GM23248 (cell line): ENCODE measurements around the gene RASGRF1. TPM values are rescaled to one million over a fixed set of nuclear protein-coding genes. Genes with fewer than 3 reads are reported as not detected.

Source experiments
- DNase-seq: peaks from one replicate; pipeline ENCODE4 v3.0.0-alpha.2; 2015
- H2AFZ ChIP-seq: fragments of 200-600 bp; sonication (generic); 2 replicates; pipeline ENCODE4 v1.6.1; 2016; ENCODE audit warnings: antibody characterized with exemption
- H3F3A ChIP-seq: fragments of 200-600 bp; sonication (generic); 2 replicates; pipeline ENCODE4 v1.6.1; 2016; ENCODE audit warnings: mild to moderate bottlenecking, antibody characterized with exemption, mixed run types; ENCODE audit not compliant: insufficient read depth
- H3K27ac ChIP-seq: fragments of 200-600 bp; sonication (generic); 2 replicates; pipeline ENCODE4 v1.5.1; 2016; ENCODE audit warnings: mild to moderate bottlenecking
- H3K27me3 ChIP-seq: fragments of 200-600 bp; sonication (generic); replicated peaks from 2 replicates; pipeline ENCODE4 v1.6.1; 2016; ENCODE audit warnings: mild to moderate bottlenecking; ENCODE audit not compliant: insufficient read depth
- H3K36me3 ChIP-seq: fragments of 200-600 bp; sonication (generic); 2 replicates; pipeline ENCODE4 v1.6.1; 2016; ENCODE audit warnings: low read depth, mild to moderate bottlenecking
- H3K4me1 ChIP-seq: fragments of 200-600 bp; sonication (generic); 2 replicates; pipeline ENCODE4 v1.6.1; 2016; ENCODE audit warnings: mild to moderate bottlenecking; ENCODE audit not compliant: insufficient read depth
- H3K4me2 ChIP-seq: fragments of 200-600 bp; sonication (generic); one replicate; pipeline ENCODE4 v1.6.1; 2016; ENCODE audit warnings: mild to moderate bottlenecking; ENCODE audit not compliant: unreplicated experiment
- H3K4me3 ChIP-seq: fragments of 200-600 bp; sonication (generic); 2 replicates; pipeline ENCODE4 v1.5.1; 2016; ENCODE audit warnings: mild to moderate bottlenecking
- H3K79me2 ChIP-seq: fragments of 200-600 bp; sonication (generic); 2 replicates; pipeline ENCODE4 v1.6.1; 2016; ENCODE audit warnings: mild to moderate bottlenecking; ENCODE audit not compliant: insufficient read depth
- H3K9ac ChIP-seq: fragments of 200-600 bp; sonication (generic); 2 replicates; pipeline ENCODE4 v1.6.1; 2016; ENCODE audit warnings: mild to moderate bottlenecking
- H3K9me2 ChIP-seq: fragments of 200-600 bp; sonication (generic); 2 replicates; pipeline ENCODE4 v1.6.1; 2016; ENCODE audit warnings: mixed run types, mild to moderate bottlenecking, moderate library complexity; ENCODE audit not compliant: insufficient read depth
- H3K9me3 ChIP-seq: fragments of 200-600 bp; sonication (generic); one replicate; pipeline ENCODE4 v1.6.1; 2017; ENCODE audit warnings: low read depth
- H4K20me1 ChIP-seq: fragments of 200-600 bp; sonication (generic); 2 replicates; pipeline ENCODE4 v1.6.0; 2016; ENCODE audit not compliant: insufficient read depth
- EZH2 ChIP-seq: fragments of 200-600 bp; sonication (generic); IDR thresholded peaks from 2 replicates; pipeline ENCODE4 v1.6.1; 2018; ENCODE audit warnings: antibody characterized with exemption, mild to moderate bottlenecking; ENCODE audit not compliant: insufficient read depth, poor library complexity, severe bottlenecking
- EZH2phosphoT487 ChIP-seq: fragments of 200-600 bp; sonication (generic); IDR thresholded peaks from 2 replicates; pipeline ENCODE4 v1.6.1; 2018; ENCODE audit warnings: antibody characterized with exemption, moderate library complexity, mild to moderate bottlenecking, low read depth; ENCODE audit not compliant: insufficient read depth
- WGBS, 2 experiments: methylation state at CpG; one replicate each; pipeline ENCODE4 v1.1.6; 2015 to 2017; ENCODE audit warnings: low lambda C conversion rate in 2 of 2, low coverage in 1 of 2; ENCODE audit errors: missing lambda C conversion rate in 2 of 2; 5-methylcytosine and 5-hydroxymethylcytosine counted together
- in situ Hi-C: fragments of 300-500 bp; cut with MboI; formaldehyde crosslinking; loops from 2 replicates; pipeline ENCODE4 v1.15.0; 2020
- polyA plus RNA-seq: library from polyadenylated mRNA; unstranded; fragments of >200 nt; fragmentation: Nextera tagmentation; extraction: Ambion mirVana; gene quantifications from 2 replicates; pipeline ENCODE4 v1.2.1, GENCODE V29; 2016
- total RNA-seq: library from RNA; depleted of rRNA; stranded (reverse); fragments of >200 nt; shearing (Covaris generic); gene quantifications from 2 replicates; pipeline ENCODE4 v1.2.3, GENCODE V29; 2014

RASGRF1 gene
- total and polyA plus RNA-seq, 2 experiments from 2014 or later, result not detected

- no peak overlapping the region for H3K4me3 ChIP-seq
- H3K36me3 ChIP-seq, result no peaks in the 10 kb centered on the region
- in situ Hi-C loops, result no loop called here
- H3K4me2 ChIP-seq, result no peak overlapping the region
- H3K27me3 ChIP-seq, result peaks cover 31% of the 10 kb centered on the region
- 43 to 49% methylated on average over 11 of the region's 11 CpGs for WGBS, 2 experiments
- H4K20me1 ChIP-seq, result no peaks in the 10 kb centered on the region
- DNase-seq, result peak; percentile 29
- H3K9me3 ChIP-seq, result no peaks in the 10 kb centered on the region
- H3K27ac ChIP-seq, result no peak overlapping the region
- TF ChIP-seq EZH2 (no peak), EZH2phosphoT487 (no peak)
- H3K79me2 ChIP-seq, result no peaks in the 10 kb centered on the region
- H3K4me1 ChIP-seq, result no peaks in the 10 kb centered on the region
- no peaks in the 10 kb centered on the region for H3F3A ChIP-seq
- no peak overlapping the region for H2AFZ ChIP-seq
- no peak overlapping the region for H3K9ac ChIP-seq
- H3K9me2 ChIP-seq, result no peaks in the 10 kb centered on the region
Observed at GRCh38 chr15:79035111-79035601, 55.4 kb downstream of the RASGRF1 start.

- Histone ChIP-seq H3K27me3 (peaks cover 31% of the 10 kb centered on the region), H3K27ac (no peak overlapping the region), H3K9me2 (no peaks in the 10 kb centered on the region), H3K4me1 (no peaks in the 10 kb centered on the region), H4K20me1 (no peaks in the 10 kb centered on the region), H3F3A (no peaks in the 10 kb centered on the region), H3K79me2 (no peaks in the 10 kb centered on the region), H3K9me3 (no peaks in the 10 kb centered on the region), H3K4me2 (no peak overlapping the region), H3K9ac (no peak overlapping the region), H2AFZ (no peak overlapping the region), H3K4me3 (no peak overlapping the region), H3K36me3 (no peaks in the 10 kb centered on the region)
- no peak for DNase-seq
- in situ Hi-C loops, result loop anchor here (5.0 kb wide), 1 partner anchor 148 kb away; no protein-coding TSS in a partner anchor
- no peak for TF ChIP-seq EZH2phosphoT487
- no peak for TF ChIP-seq EZH2
- 72 to 100% methylated on average over 1 of the region's 1 CpG for WGBS, 2 experiments
Observed at GRCh38 chr15:79034284-79034683, 56.3 kb downstream of the RASGRF1 start.

- Histone ChIP-seq H3K9me2 (no peaks in the 10 kb centered on the region), H3K27ac (no peak overlapping the region), H2AFZ (no peak overlapping the region), H3K4me3 (no peak overlapping the region), H3K4me1 (no peaks in the 10 kb centered on the region), H3K9ac (no peak overlapping the region), H3K4me2 (no peak overlapping the region), H3K27me3 (peaks cover 31% of the 10 kb centered on the region), H3K79me2 (no peaks in the 10 kb centered on the region), H3F3A (no peaks in the 10 kb centered on the region), H3K9me3 (no peaks in the 10 kb centered on the region), H4K20me1 (no peaks in the 10 kb centered on the region), H3K36me3 (no peaks in the 10 kb centered on the region)
- WGBS, 2 experiments, result 46 to 47% methylated on average over 6 of the region's 6 CpGs
- DNase-seq, result no peak
- in situ Hi-C loops, result loop anchor here (5.0 kb wide), 1 partner anchor 150 kb away; no protein-coding TSS in a partner anchor
- no peak for TF ChIP-seq EZH2phosphoT487
Observed at GRCh38 chr15:79032656-79033055, 57.9 kb downstream of the RASGRF1 start.

- H3F3A ChIP-seq, result no peaks in the 10 kb centered on the region
- H3K9me3 ChIP-seq, result no peaks in the 10 kb centered on the region
- no peaks in the 10 kb centered on the region for H3K4me1 ChIP-seq
- no peak overlapping the region for H2AFZ ChIP-seq
- H3K9ac ChIP-seq, result no peak overlapping the region
- H3K4me2 ChIP-seq, result no peak overlapping the region
- no peak overlapping the region for H3K27ac ChIP-seq
- no peaks in the 10 kb centered on the region for H3K36me3 ChIP-seq
- TF ChIP-seq EZH2 (no peak), EZH2phosphoT487 (no peak)
- H3K4me3 ChIP-seq, result no peak overlapping the region
- WGBS, 2 experiments, result 66 to 73% methylated on average over 10 to 12 of the region's 12 CpGs
- no peaks in the 10 kb centered on the region for H3K79me2 ChIP-seq
- no peaks in the 10 kb centered on the region for H3K9me2 ChIP-seq
- no peaks in the 10 kb centered on the region for H4K20me1 ChIP-seq
- DNase-seq, result no peak
- in situ Hi-C loops, result loop anchor here (5.0 kb wide), 1 partner anchor 150 kb away; no protein-coding TSS in a partner anchor
- peaks cover 28% of the 10 kb centered on the region for H3K27me3 ChIP-seq
Observed at GRCh38 chr15:79031821-79032220, 58.8 kb downstream of the RASGRF1 start.
